Suppressor macrophage treated with lipopolysaccharide for 4 hours (primary cell): ENCODE data around the gene TXNRD2.

Source experiments
- DNase-seq: peaks from one replicate; pipeline ENCODE4 v3.0.0-alpha.2; 2020

The TXNRD2 gene

GRCh38 chr22:19941365-19942082 lies at the start of gene TXNRD2, which contains the start of gene COMT:
TXNRD2 (minus strand) TSS chr22:19941818; CDS start chr22:19941803, 15 bp downstream.
COMT (plus strand) TSS chr22:19941772; CDS start chr22:19962527, 20,755 bp downstream.
- peak; percentile 83 for DNase-seq

DNA sequence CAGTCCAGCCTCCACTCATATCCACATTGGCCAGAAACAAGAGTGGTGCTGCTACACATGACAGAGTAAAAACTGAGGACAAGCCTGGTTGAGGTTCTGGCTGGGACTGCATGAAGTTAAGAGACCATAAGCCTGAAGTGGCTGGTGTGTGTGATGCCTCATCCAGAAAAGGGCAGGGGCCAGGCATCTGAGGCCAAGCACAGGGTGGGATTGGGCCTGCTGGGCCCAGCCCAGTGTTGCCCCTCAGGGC lies 49.7 kb upstream of the TXNRD2 start:
- DNase-seq, result no peak

- DNase-seq, result no peak
These were observed 49.2 kb upstream of the TXNRD2 start for GRCh38 chr22:19990609-19991394.

DNA sequence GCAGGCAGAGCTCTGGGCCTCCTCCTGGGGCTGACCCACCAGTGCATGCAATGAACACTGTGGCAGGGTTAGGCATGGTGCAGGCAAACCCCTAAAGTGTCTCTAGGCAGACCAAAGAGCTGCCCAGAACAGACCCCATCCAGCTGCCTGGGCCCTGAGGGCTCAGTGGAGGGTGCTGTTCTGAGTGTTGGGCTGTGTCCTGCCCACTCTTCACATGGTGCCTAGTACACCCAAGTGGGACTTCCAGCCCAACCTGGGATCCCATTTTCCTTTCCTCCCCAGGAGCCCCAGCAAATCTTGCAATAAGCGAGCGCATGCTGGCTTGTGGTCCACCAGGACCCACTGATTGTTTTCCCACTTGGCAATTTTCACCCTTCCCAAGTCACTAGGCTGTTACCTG lies 48.6 kb upstream of the TXNRD2 start:
- DNase-seq, result no peak

DNA sequence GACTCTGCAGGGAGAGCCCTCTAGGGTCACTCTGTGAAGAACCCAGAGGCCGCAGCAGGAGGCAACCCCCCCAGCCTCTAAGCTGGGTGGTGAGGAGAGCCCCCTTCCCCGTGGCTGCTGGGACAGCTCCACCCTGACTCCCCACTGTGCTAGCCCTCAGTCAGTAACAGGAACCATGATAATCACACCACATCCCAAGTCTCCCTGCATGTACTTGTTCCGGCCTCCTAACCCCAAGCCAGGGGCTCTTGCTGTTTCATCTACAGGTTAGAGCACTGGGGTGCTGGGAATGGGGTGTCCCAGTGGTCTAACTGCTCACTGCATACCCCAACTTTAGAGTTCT lies 48.1 kb upstream of the TXNRD2 start:
- no peak for DNase-seq

- no peak for DNase-seq
These were observed 47.5 kb upstream of the TXNRD2 start for GRCh38 chr22:19988965-19989724.

- DNase-seq, result no peak
These were observed 46.8 kb upstream of the TXNRD2 start for GRCh38 chr22:19988331-19988808.

DNA sequence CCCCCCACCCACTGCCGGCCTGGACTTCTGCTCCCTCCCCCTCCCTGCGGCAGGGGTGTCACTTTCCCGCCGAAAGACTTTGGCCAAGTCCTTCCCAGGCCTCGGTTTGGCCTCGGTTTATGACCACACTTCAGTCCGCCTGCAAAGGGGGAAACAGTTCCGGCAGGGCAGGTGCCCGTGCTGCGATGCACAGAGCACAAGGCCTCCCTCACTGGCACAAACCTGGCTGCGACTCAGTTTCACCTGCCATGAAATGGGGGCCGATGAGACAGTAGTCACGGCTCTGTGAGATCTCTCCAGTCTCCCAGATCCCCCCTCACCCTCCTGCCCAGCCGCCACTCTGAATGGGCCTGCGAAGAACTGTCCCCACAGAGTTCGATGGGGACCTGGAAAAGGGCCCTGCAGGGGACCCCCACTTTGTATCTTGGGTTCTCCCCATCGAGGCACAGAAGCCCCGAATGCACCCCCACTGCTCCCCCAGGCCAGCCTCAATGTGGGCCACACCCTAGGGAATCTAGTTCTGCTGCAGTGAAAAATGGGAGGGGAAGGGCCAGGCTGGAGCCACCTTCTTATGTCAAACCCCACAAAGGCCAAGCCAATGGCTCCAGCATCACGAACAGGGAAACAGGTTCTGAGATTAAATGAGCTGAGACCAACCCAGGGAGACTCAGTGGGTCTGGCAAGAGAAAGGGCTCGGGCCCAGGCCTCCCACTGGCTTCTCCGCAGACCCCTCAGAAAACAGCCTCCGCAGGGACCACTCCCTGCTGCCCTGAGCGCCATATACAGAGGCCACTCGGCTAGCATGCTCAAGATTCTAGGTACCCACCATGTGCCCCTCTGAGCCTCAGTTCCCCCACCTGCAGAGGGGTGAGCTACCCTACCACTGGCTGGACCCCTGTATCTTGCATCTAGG lies 46.0 kb upstream of the TXNRD2 start:
- no peak for DNase-seq

GRCh38 chr22:19986410-19987341 lies 45.1 kb upstream of the TXNRD2 start:
- DNase-seq, result peak; percentile 84

DNA sequence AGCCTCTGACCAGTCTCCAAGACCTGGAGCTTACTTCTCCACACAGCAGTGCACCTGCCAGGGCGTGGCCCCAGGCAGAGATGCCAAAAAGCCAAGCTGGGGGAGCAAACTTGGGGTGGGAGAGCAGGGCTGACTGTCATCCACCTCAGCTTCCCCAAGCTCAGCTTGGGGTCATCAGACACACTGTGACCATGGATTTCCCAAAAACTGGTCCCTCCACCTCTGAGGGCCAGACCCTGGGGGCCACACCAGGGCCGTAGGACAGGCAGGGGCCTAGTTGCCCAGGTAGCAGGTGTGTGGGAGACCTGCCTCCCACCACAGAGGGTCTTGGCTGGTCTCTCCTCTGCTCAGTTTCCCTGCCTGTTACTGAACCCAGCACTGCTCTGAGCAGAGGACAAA lies 44.4 kb upstream of the TXNRD2 start:
- no peak for DNase-seq

DNA sequence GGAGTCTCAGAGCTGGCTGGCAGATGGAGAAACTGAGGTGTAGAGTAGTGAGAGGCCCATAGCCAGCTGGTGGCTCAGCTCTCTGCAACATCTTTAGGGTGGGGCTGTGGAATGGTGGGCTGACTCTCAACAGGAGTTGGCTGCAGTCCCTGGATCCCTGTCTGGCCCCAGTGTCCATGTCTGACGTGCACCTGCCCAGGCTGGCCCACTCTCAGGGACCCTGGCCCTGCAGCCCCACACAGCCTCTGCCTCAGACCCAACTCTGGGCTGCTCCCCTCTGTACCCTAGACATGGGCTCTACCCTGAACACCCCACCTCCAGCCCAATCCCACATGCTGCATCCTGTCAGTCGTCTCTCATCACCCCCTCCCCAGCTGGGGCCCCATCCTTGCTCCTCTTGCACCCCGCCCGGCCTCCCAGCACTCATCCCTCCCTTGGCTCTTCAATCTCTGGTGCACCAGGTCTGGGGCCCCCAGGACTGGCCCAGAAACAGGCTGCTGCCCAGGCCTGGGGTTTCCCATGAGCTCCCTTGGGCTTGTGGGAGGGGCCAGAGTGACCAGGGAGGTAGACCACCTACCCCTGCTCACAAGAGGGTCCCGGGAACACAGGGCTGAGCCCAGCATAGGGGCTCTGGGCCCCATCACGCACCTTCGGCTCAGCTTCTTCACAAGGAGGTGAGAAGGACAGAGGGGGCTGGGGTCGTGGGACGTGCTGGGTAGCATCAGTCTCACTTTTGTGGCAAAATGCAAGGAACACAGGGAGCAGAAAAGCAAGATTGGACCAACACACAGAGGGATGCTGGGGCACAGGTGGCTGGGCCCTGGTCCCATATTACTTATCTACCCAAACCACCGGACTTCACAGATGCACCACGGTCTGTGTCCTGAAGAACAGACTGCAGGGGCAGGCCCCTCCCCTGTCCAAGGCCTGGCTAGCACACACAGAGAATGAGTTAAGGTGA lies 43.5 kb upstream of the TXNRD2 start:
- no peak for DNase-seq

- no peak for DNase-seq
These were observed 42.7 kb upstream of the TXNRD2 start for GRCh38 chr22:19984201-19984753.

DNA sequence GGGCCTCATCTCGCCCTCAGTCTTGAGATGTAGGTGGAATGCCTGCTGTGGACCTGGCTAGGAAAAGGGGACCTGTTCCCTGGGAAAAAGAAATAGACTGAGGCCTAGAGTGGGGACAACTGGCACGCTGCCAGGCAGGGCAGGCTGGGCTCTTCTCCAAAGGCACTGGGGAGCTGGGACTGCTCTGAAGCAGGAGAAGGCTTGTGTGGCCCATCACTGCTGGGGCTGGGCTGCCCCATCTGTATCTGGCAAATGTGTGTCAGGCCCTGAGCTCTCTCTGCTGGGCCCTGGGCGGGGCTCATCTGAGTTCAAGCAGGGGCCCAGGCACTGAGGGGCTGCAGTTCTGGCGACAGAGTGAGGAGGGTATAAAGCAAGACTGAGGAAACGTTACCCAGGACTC lies 42.1 kb upstream of the TXNRD2 start:
- DNase-seq, result no peak

DNA sequence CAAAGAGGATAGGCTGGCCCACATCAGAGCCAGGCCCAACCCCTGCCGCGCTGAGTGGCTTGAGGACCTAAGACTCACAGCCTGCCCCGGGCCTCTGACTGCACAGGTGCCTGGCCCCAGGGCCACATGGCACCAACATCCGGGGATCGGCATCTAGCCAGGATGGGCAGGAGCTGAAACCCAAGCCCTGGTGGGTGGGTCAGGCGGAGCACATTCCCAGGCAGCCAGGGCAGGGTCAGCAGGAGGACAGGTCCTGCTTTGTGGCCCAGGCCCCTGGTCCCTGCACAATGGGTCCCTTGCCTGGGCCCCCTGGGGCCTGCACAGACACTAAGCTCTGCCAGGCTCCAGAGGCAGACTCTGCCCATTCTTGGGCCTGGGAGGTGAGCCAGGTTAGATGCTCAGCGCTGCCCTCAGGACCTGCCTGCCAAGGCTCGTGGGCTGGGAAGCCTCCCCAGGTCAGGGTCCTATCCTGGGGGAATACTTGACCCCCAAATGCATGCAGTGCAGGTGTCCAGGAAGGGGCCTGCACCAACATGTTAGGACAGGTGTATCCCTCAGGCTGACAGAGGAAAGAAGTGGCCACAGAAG lies 41.5 kb upstream of the TXNRD2 start:
- DNase-seq, result no peak

DNA sequence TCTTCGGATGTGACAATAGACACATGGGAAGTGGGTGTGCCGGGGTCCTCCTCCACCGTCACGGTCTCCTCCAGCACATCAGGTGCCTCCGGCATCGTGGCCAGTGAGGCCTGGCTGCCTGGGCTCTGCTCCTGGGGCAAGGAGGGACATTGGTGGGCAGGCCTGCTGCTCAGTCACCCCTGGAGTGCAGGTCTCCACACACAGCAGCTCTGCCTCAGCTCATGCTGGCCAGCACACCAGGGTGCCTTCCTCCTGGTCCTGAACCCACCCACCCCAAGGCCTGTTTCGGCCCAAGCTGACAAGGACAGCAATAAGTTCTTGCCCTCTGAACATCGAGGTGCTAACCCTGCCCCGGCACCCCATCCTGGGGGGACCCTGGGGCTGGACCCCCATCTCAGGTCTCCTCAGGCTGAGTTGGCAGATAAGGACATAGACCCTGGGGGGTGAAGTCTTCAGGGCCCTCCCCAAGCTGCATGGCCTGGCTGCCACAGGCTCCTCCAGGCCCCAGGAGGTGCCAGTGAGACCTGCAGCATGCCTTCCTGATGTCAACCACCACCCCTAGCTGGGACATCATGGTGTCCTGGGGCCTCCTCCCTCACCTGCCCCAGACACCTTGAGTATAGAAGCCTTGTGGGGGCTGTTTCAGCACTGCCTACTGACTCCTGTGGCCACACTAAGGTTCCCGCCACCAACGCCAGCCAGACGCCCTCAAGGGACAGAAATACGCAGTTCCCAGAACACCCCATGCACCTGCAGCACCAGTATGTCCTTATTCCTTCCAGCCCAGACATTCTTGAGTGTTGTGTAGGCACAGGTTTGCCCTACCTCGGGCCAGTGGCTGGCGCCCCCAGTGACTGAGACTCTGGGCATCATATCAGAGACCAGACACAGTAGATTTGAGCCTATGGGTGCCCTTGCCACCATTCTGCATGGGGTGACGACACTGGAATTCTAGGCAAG lies 40.6 kb upstream of the TXNRD2 start:
- no peak for DNase-seq

DNA sequence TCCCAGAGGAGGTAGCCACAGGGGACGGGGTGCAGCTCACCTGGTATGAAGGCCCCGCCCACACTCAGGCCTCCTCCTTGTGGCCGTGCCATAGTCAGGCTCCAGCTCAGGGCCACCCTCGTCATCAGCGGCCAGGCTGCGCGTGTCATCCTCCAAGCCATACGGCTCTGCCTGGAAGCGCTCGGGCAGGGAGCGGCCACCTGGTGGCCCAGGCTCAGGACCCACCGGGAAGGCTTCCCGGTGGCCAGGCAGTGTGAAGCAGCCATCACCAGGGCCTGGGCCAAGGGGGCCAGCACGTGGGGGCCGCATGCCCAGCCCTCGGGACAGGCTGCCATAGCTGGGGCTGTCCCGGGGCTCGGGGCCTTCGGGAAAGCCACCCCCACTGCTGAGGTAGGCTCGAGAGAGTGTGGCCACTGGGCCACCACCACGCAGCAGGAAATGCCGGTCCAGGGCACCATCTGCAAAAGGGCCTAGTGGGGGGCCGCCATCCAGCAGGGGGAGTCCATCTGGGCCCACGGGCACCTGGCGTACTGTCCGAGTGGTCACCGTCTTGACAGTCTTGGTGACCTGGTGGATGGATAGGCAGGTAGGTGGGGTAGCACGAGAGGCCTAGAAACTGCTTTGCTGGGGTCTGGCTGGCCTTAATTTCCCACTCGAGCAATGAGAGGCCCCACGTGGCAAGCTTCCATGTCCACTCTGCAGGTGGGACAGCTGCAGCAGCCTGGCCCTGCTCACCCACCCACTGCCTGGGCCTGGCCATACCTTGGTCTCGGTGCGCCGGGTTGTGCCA lies 39.7 kb upstream of the TXNRD2 start:
- no peak for DNase-seq

DNA sequence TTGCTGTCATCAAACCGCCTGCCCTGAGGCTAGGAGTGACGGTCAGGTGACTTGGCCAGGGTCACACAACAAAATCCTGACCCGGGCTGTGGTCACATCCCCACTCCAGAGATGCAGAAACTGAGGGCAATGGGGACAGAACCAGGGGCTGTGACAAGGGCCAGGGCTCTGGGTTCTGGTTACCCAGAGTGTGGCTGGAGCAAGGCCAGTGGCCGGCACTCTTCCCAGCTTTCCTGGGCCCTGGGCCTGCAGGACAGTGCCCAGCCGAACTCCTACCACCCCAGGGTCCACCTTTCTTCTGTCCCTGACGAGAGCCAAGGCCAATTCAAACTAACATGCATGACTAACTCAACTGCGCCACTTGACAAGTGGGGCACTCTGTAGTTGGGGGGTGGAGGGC lies 39.1 kb upstream of the TXNRD2 start:
- DNase-seq, result no peak
